Coronary artery (tissue), 2 donors: ENCODE data around the gene KLHL30.

ENCODE experiments used
- DNase-seq: peaks from one replicate; pipeline ENCODE4 v3.0.0-alpha.2; 2017; ENCODE audit warnings: low spot score
- H3K27ac ChIP-seq, 2 donors: fragments of 200-600 bp; sonication (generic); one replicate each; pipeline ENCODE4 v1.5.1; 2016 to 2019
- H3K4me3 ChIP-seq: fragments of 200-600 bp; sonication (generic); 2 replicates; pipeline ENCODE4 v1.5.1; 2016; ENCODE audit warnings: mild to moderate bottlenecking, moderate library complexity
- TF ChIP-seq, protein P1 (sequence below): fragments of 200-600 bp; sonication (generic); IDR thresholded peaks from one replicate; pipeline ENCODE4 v1.5.1; 2019; ENCODE audit warnings: antibody characterized with exemption

The KLHL30 gene

DNA sequence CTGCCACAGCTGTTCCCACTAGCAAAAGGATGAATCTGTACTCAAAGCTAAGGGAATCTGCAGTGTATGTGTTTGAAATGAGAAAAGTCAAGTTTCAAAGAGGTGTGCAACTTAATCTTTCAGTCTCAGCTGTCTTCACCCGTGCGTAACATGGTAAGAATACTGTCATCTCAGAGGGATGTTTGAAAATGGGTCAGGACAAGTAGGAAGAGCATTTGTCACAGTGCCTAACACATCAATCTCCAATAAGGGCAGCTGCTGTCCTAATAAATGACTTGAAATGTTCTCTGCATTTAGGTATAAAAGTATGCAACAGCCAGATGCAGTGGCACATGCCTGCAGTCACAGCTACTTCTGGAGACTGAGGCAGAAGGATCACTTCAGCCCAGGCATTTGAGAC lies 52.0 kb downstream of the KLHL30 start:
- Histone ChIP-seq H3K4me3 (no peak overlapping the region), H3K27ac (no peak overlapping the region)
- TF ChIP-seq, protein P1, sequence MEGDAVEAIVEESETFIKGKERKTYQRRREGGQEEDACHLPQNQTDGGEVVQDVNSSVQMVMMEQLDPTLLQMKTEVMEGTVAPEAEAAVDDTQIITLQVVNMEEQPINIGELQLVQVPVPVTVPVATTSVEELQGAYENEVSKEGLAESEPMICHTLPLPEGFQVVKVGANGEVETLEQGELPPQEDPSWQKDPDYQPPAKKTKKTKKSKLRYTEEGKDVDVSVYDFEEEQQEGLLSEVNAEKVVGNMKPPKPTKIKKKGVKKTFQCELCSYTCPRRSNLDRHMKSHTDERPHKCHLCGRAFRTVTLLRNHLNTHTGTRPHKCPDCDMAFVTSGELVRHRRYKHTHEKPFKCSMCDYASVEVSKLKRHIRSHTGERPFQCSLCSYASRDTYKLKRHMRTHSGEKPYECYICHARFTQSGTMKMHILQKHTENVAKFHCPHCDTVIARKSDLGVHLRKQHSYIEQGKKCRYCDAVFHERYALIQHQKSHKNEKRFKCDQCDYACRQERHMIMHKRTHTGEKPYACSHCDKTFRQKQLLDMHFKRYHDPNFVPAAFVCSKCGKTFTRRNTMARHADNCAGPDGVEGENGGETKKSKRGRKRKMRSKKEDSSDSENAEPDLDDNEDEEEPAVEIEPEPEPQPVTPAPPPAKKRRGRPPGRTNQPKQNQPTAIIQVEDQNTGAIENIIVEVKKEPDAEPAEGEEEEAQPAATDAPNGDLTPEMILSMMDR = no peak
- DNase-seq = no peak
